ENCODE data around the gene CENPP.
"Not testable (repeated sequence)": the region's sequence is repeated elsewhere in the genome, so short reads cannot be mapped to it uniquely, and the experiment has no call there.

CENPP gene

GRCh38 chr9:92564982-92565381 is 239.2 kb downstream of the CENPP start:
- ChIA-PET CTCF (no interaction called here), POLR2A (no interaction called here)
- no CpG with 5 or more reads among the region's 2 CpGs for WGBS (ENCODE audit: insufficient coverage)

DNA sequence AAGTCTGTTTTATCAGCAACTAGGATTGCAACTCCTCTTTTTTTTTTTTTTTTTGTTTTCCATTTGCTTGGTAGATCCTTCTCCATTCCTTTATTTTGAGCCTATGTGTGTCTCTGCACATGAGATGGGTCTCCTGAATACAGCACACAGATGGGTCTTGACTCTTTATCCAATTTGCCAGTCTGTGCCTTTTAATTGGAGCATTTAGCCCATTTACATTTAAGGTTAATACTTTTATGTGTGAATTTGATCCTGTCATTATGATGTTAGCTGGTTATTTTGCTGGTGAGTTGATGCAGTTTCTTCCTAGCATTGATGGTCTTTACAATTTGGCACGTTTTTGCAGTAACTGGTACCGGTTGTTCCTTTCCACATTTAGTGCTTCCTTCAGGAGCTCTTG is 246.1 kb downstream of the CENPP start:
- WGBS (ENCODE audit: insufficient coverage) = no CpG with 5 or more reads among the region's 2 CpGs
- H3K4me1 ChIP-seq (ENCODE audit: control extremely low read depth in 1 of 4, control insufficient read depth in 4 of 4, insufficient read depth in 4 of 4, low read length in 3 of 4); CTCF ChIA-PET; POLR2A ChIA-PET; H3K4me3 ChIP-seq (ENCODE audit: control insufficient read depth in 1 of 7, extremely low read depth in 1 of 7, insufficient read depth in 4 of 7, low read depth in 2 of 7, low read length in 6 of 7); H3K27ac ChIP-seq (ENCODE audit: insufficient read depth in 1 of 2, low read depth in 1 of 2, low read length in 2 of 2, poor library complexity in 1 of 2, severe bottlenecking in 2 of 2); H3K27me3 ChIP-seq (replicated peaks in 2 of 5; ENCODE audit: control insufficient read depth in 4 of 5, insufficient read depth in 5 of 5, low read length in 4 of 5); H3K9me3 ChIP-seq (ENCODE audit: control extremely low read depth in 1 of 5, control insufficient read depth in 4 of 5, insufficient read depth in 2 of 5, low read depth in 1 of 5, low read length in 4 of 5); H3K36me3 ChIP-seq (ENCODE audit: control insufficient read depth in 4 of 4, insufficient read depth in 4 of 4, low read length in 3 of 4); DNase-seq: not testable (repeated sequence)

More at GRCh38 chr9:92564982-92565381, 239.2 kb downstream of the CENPP start:
- Histone ChIP-seq H3K4me3 (ENCODE audit: control insufficient read depth in 1 of 7, extremely low read depth in 1 of 7, insufficient read depth in 4 of 7, low read depth in 2 of 7, low read length in 6 of 7) (no peak overlapping the region), H3K36me3 (ENCODE audit: control insufficient read depth in 4 of 4, insufficient read depth in 4 of 4, low read length in 3 of 4) (no peaks in the 10 kb centered on the region), H3K4me1 (ENCODE audit: control extremely low read depth in 1 of 4, control insufficient read depth in 4 of 4, insufficient read depth in 4 of 4, low read length in 3 of 4) (peaks cover 0 to 29% (median 6%) of the 10 kb centered on the region in 4 experiments), H3K27me3 (replicated peaks in 2 of 5; ENCODE audit: control insufficient read depth in 4 of 5, insufficient read depth in 5 of 5, low read length in 4 of 5) (no peaks in the 10 kb centered on the region), H3K27ac (ENCODE audit: insufficient read depth in 1 of 2, low read depth in 1 of 2, low read length in 2 of 2, poor library complexity in 1 of 2, severe bottlenecking in 2 of 2) (no peak overlapping the region), H3K9me3 (ENCODE audit: control extremely low read depth in 1 of 5, control insufficient read depth in 4 of 5, insufficient read depth in 2 of 5, low read depth in 1 of 5, low read length in 4 of 5) (peaks cover 0 to 8% (median 3%) of the 10 kb centered on the region in 5 experiments)
- peak in 1 of 3 donors; percentile 11 for DNase-seq

DNA sequence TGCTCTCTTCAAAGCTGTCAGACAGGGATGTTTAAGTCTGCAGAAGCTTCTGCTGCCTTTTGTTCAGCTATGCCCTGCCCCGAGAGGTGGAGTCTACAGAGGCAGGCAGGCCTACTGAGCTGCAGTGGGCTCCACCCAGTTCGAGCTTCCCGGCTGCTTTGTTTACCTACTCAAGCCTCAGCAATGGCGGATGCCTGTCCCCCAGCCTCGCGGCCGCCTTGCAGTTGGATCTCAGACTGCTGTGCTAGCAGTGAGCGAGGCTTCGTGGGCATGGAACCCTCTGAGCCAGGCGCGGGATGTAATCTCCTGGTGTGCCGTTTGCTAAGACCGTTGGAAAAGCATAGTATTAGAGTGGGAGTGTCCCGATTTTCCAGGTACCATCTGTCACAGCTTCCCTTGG is 247.9 kb downstream of the CENPP start:
- WGBS (ENCODE audit: insufficient coverage) = 99% methylated on average over 10 of the region's 14 CpGs
- H3K27me3 ChIP-seq (replicated peaks in 2 of 5; ENCODE audit: control insufficient read depth in 4 of 5, insufficient read depth in 5 of 5, low read length in 4 of 5); H3K9me3 ChIP-seq (ENCODE audit: control extremely low read depth in 1 of 5, control insufficient read depth in 4 of 5, insufficient read depth in 2 of 5, low read depth in 1 of 5, low read length in 4 of 5): not testable (repeated sequence)

GRCh38 chr9:92576175-92576574 is 250.4 kb downstream of the CENPP start:
- no peak overlapping the region for H3K27ac ChIP-seq (ENCODE audit: insufficient read depth in 1 of 2, low read depth in 1 of 2, low read length in 2 of 2, poor library complexity in 1 of 2, severe bottlenecking in 2 of 2)
- no CpG with 5 or more reads among the region's 1 CpG for WGBS (ENCODE audit: insufficient coverage)
- no peak overlapping the region for H3K4me3 ChIP-seq (ENCODE audit: control insufficient read depth in 1 of 7, extremely low read depth in 1 of 7, insufficient read depth in 4 of 7, low read depth in 2 of 7, low read length in 6 of 7)
- H3K4me1 ChIP-seq (ENCODE audit: control extremely low read depth in 1 of 4, control insufficient read depth in 4 of 4, insufficient read depth in 4 of 4, low read length in 3 of 4) = no peaks in the 10 kb centered on the region
- H3K36me3 ChIP-seq (ENCODE audit: control insufficient read depth in 4 of 4, insufficient read depth in 4 of 4, low read length in 3 of 4) = no peaks in the 10 kb centered on the region
- ChIA-PET CTCF (no interaction called here), POLR2A (no interaction called here)
- no peaks in the 10 kb centered on the region for H3K27me3 ChIP-seq (replicated peaks in 2 of 5; ENCODE audit: control insufficient read depth in 4 of 5, insufficient read depth in 5 of 5, low read length in 4 of 5)
- H3K9me3 ChIP-seq (ENCODE audit: control extremely low read depth in 1 of 5, control insufficient read depth in 4 of 5, insufficient read depth in 2 of 5, low read depth in 1 of 5, low read length in 4 of 5) = peaks cover 0 to 5% (median 3%) of the 10 kb centered on the region in 5 experiments
- no peak for DNase-seq

More for the DNA sequence above, 247.9 kb downstream of the CENPP start:
- H3K36me3 ChIP-seq (ENCODE audit: control insufficient read depth in 4 of 4, insufficient read depth in 4 of 4, low read length in 3 of 4); H3K4me1 ChIP-seq (ENCODE audit: control extremely low read depth in 1 of 4, control insufficient read depth in 4 of 4, insufficient read depth in 4 of 4, low read length in 3 of 4); DNase-seq; POLR2A ChIA-PET; H3K4me3 ChIP-seq (ENCODE audit: control insufficient read depth in 1 of 7, extremely low read depth in 1 of 7, insufficient read depth in 4 of 7, low read depth in 2 of 7, low read length in 6 of 7); CTCF ChIA-PET; H3K27ac ChIP-seq (ENCODE audit: insufficient read depth in 1 of 2, low read depth in 1 of 2, low read length in 2 of 2, poor library complexity in 1 of 2, severe bottlenecking in 2 of 2): not testable (repeated sequence)

DNA sequence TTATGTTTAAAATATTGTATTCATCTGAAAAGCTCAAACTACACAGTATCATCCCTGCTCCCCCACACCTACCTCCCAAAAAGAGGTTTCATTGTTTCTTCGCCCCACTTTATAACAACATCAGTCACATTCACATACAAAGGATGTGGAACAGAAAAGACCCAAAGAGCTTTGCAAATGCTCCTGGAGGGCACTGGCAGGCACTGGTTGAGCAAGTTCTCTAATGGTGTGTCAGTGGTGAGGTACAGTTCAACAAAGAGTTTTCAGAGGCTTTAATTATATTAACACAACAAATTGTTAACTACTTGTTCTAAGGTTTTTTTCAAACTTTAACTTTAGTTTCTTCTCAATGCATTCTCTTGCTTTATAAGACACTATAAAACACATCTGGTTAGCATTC is 264.2 kb downstream of the CENPP start:
- peak in 1 of 3 donors; percentile 7 for DNase-seq
- H3K27ac ChIP-seq (ENCODE audit: insufficient read depth in 1 of 2, low read depth in 1 of 2, low read length in 2 of 2, poor library complexity in 1 of 2, severe bottlenecking in 2 of 2) = no peak overlapping the region
- no peaks in the 10 kb centered on the region for H3K27me3 ChIP-seq (replicated peaks in 2 of 5; ENCODE audit: control insufficient read depth in 4 of 5, insufficient read depth in 5 of 5, low read length in 4 of 5)
- no CpG with 5 or more reads among the region's 1 CpG for WGBS (ENCODE audit: insufficient coverage)
- ChIA-PET POLR2A (interaction anchor here (1.2 kb wide), 1 partner anchor 11 kb away, joined by 3 read pairs; no protein-coding TSS in a partner anchor), CTCF (interaction anchor here (1.3 to 1.5 kb wide), 2 partner anchors 11 to 85 kb away, joined by 3 to 5 read pairs; no protein-coding TSS in a partner anchor)
- H3K36me3 ChIP-seq (ENCODE audit: control insufficient read depth in 4 of 4, insufficient read depth in 4 of 4, low read length in 3 of 4) = no peaks in the 10 kb centered on the region
- H3K9me3 ChIP-seq (ENCODE audit: control extremely low read depth in 1 of 5, control insufficient read depth in 4 of 5, insufficient read depth in 2 of 5, low read depth in 1 of 5, low read length in 4 of 5) = peaks cover 0 to 6% (median 5%) of the 10 kb centered on the region in 5 experiments
- peaks cover 4 to 23% (median 17%) of the 10 kb centered on the region in 4 experiments for H3K4me1 ChIP-seq (ENCODE audit: control extremely low read depth in 1 of 4, control insufficient read depth in 4 of 4, insufficient read depth in 4 of 4, low read length in 3 of 4)
- peak overlapping the region in 1 of 7 experiments; percentile 28 for H3K4me3 ChIP-seq (ENCODE audit: control insufficient read depth in 1 of 7, extremely low read depth in 1 of 7, insufficient read depth in 4 of 7, low read depth in 2 of 7, low read length in 6 of 7)

GRCh38 chr9:92590377-92590776 is 264.6 kb downstream of the CENPP start:
- no peaks in the 10 kb centered on the region for H3K36me3 ChIP-seq (ENCODE audit: control insufficient read depth in 4 of 4, insufficient read depth in 4 of 4, low read length in 3 of 4)
- no peaks in the 10 kb centered on the region for H3K27me3 ChIP-seq (replicated peaks in 2 of 5; ENCODE audit: control insufficient read depth in 4 of 5, insufficient read depth in 5 of 5, low read length in 4 of 5)
- POLR2A ChIA-PET = interaction anchor here (1.2 kb wide), 1 partner anchor 11 kb away, joined by 3 read pairs; no protein-coding TSS in a partner anchor
- DNase-seq = peak in 2 of 3 donors; percentile 27 to 48
- peak overlapping the region in 4 of 7 experiments; percentile 7 to 28 (median 12) for H3K4me3 ChIP-seq (ENCODE audit: control insufficient read depth in 1 of 7, extremely low read depth in 1 of 7, insufficient read depth in 4 of 7, low read depth in 2 of 7, low read length in 6 of 7)
- peaks cover 0 to 6% (median 4%) of the 10 kb centered on the region in 5 experiments for H3K9me3 ChIP-seq (ENCODE audit: control extremely low read depth in 1 of 5, control insufficient read depth in 4 of 5, insufficient read depth in 2 of 5, low read depth in 1 of 5, low read length in 4 of 5)
- WGBS (ENCODE audit: insufficient coverage) = no CpG with 5 or more reads among the region's 3 CpGs
- CTCF ChIA-PET = interaction anchor here (1.3 to 1.5 kb wide), 2 partner anchors 10 to 85 kb away, joined by 3 to 5 read pairs; no protein-coding TSS in a partner anchor
- H3K27ac ChIP-seq (ENCODE audit: insufficient read depth in 1 of 2, low read depth in 1 of 2, low read length in 2 of 2, poor library complexity in 1 of 2, severe bottlenecking in 2 of 2) = no peak overlapping the region
- H3K4me1 ChIP-seq (ENCODE audit: control extremely low read depth in 1 of 4, control insufficient read depth in 4 of 4, insufficient read depth in 4 of 4, low read length in 3 of 4) = peaks cover 4 to 23% (median 17%) of the 10 kb centered on the region in 4 experiments

- WGBS (ENCODE audit: insufficient coverage) = 100% methylated on average over 1 of the region's 1 CpG
- no peak overlapping the region for H3K27ac ChIP-seq (ENCODE audit: insufficient read depth in 1 of 2, low read depth in 1 of 2, low read length in 2 of 2, poor library complexity in 1 of 2, severe bottlenecking in 2 of 2)
- peaks cover 4 to 27% (median 19%) of the 10 kb centered on the region in 4 experiments for H3K4me1 ChIP-seq (ENCODE audit: control extremely low read depth in 1 of 4, control insufficient read depth in 4 of 4, insufficient read depth in 4 of 4, low read length in 3 of 4)
- H3K9me3 ChIP-seq (ENCODE audit: control extremely low read depth in 1 of 5, control insufficient read depth in 4 of 5, insufficient read depth in 2 of 5, low read depth in 1 of 5, low read length in 4 of 5) = no peaks in the 10 kb centered on the region
- CTCF ChIA-PET = interaction anchor here (1.5 kb wide), 1 partner anchor 42 kb away, joined by 3 read pairs; no protein-coding TSS in a partner anchor
- no peak overlapping the region for H3K4me3 ChIP-seq (ENCODE audit: control insufficient read depth in 1 of 7, extremely low read depth in 1 of 7, insufficient read depth in 4 of 7, low read depth in 2 of 7, low read length in 6 of 7)
- H3K27me3 ChIP-seq (replicated peaks in 2 of 5; ENCODE audit: control insufficient read depth in 4 of 5, insufficient read depth in 5 of 5, low read length in 4 of 5) = no peaks in the 10 kb centered on the region
- POLR2A ChIA-PET = no interaction called here
- DNase-seq = no peak
- no peaks in the 10 kb centered on the region for H3K36me3 ChIP-seq (ENCODE audit: control insufficient read depth in 4 of 4, insufficient read depth in 4 of 4, low read length in 3 of 4)
Observed at GRCh38 chr9:92592537-92592936, 266.8 kb downstream of the CENPP start.

All from common myeloid progenitor, CD34-positive (primary cell).